Activated CD4-positive, alpha-beta T cell treated with anti-CD3 and anti-CD28 coated beads for 36 hours (primary cell): ENCODE data around the gene TNP2. TPM values are rescaled to one million over a fixed set of nuclear protein-coding genes. Genes with fewer than 3 reads are reported as not detected.

ENCODE experiments used
- ATAC-seq: fragments of 200-7000 bp; cut with Tn5 transposase; one replicate; pipeline ENCODE4 v1.10.0; 2021; ENCODE audit warnings: mild to moderate bottlenecking, moderate library complexity
- CTCF ChIA-PET: fragments of 350-600 bp; sonication (Branson Sonifier 250); formaldehyde crosslinking; loops from one replicate; lab custom pipeline; 2021; ENCODE audit warnings: antibody characterized with exemption; lab: Charles Lee
- POLR2A ChIA-PET: fragments of 350-600 bp; sonication (Branson Sonifier 250); formaldehyde crosslinking; loops from one replicate; lab custom pipeline; 2021; ENCODE audit warnings: antibody characterized with exemption, inconsistent platforms; lab: Charles Lee
- DNase-seq: peaks from one replicate; pipeline ENCODE4 v3.0.0-alpha.2; 2020
- H3K27ac Mint-ChIP-seq: one replicate; pipeline ENCODE4 v1.8.0; 2021; ENCODE audit warnings: mixed read lengths
- H3K27me3 Mint-ChIP-seq: one replicate; pipeline ENCODE4 v1.8.0; 2021; ENCODE audit warnings: mixed read lengths
- H3K36me3 Mint-ChIP-seq: one replicate; pipeline ENCODE4 v1.8.0; 2021; ENCODE audit warnings: low read depth, mixed read lengths
- H3K4me1 Mint-ChIP-seq: one replicate; pipeline ENCODE4 v1.8.0; 2021; ENCODE audit warnings: mixed read lengths
- H3K4me3 Mint-ChIP-seq: one replicate; pipeline ENCODE4 v1.8.0; 2021; ENCODE audit warnings: mild to moderate bottlenecking, moderate library complexity, mixed read lengths
- H3K9me3 Mint-ChIP-seq: one replicate; pipeline ENCODE4 v1.8.0; 2021; ENCODE audit warnings: low read depth, mixed read lengths
- intact Hi-C, 2 experiments: fragments of 100-400 bp; cut with DNase I in 1 of 2; cut with micrococcal nuclease in 1 of 2; formaldehyde crosslinking; loops; one replicate each; pipeline versions ENCODE4 v1.14.2 to v1.15.1; 2022 to 2024; cut with DNase I, micrococcal nuclease
- total RNA-seq, 2 experiments: library from RNA; stranded (reverse); gene quantifications; one replicate each; pipeline ENCODE4 v1.2.3, GENCODE V29; 2021

Gene TNP2
- total RNA-seq, 2 experiments from 2014 or later, result not detected

DNA sequence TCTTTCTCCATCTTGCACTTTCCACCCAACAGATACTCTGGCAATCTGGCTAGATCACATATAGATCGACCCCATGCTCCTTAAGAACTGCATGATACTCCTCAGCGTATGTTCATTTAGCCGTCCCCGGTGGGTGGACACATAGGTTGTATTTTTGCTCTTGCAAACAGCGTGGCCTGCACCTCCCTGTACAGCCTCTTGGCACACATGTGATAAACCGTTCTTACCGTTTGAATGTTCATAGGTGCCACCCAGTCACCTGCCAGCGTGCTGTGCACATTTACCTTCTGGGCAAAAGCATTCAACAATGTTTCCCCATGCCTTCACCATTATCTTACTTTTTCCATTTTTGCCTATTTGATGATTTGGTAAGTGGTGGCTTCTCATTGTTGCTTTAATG lies 6.2 kb downstream of the TNP2 start:
- Mint-ChIP-seq H3K4me1 (peaks cover 44% of the 10 kb centered on the region), H3K9me3 (no peaks in the 10 kb centered on the region), H3K36me3 (no peaks in the 10 kb centered on the region), H3K27me3 (no peaks in the 10 kb centered on the region), H3K27ac (peak overlapping the region; percentile 90), H3K4me3 (no peak overlapping the region)
- no peak for DNase-seq
- CTCF ChIA-PET, result interaction anchor here (0.5 to 1.9 kb wide), 7 partner anchors 92 to 299 kb away, joined by 3 to 11 read pairs (median 4); no protein-coding TSS in a partner anchor
- POLR2A ChIA-PET, result interaction anchor here (0.9 to 1.2 kb wide), 5 partner anchors 7 to 168 kb away, joined by 3 to 8 read pairs (median 5); partner anchors contain the start of gene SOCS1
- intact Hi-C loops, result loop anchor here in 1 of 2 experiments (5.0 kb wide), 1 partner anchor 49 kb away; no protein-coding TSS in a partner anchor
- ATAC-seq, result no peak

DNA sequence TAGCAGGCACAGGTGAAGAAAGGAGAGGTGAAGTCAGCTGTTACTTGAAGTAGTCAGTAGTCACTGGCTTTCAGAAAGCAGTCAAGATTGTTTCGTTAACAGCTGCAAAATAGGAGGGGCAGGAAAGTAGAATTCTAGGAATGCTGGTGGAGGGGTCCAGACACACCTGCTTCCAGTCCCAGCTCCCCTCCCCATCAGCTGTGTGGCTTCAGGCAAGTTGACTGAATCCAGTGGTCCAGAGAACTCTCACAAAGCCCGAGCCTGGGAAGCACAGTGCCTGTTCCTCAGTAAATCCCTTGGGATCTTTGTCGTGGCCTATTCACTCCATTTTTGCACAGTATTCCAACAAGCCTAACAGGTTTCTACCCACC lies 8.5 kb downstream of the TNP2 start:
- ATAC-seq (no peak), DNase-seq (no peak)
- Mint-ChIP-seq H3K4me1 (peaks cover 54% of the 10 kb centered on the region), H3K27ac (no peak overlapping the region), H3K4me3 (no peak overlapping the region), H3K36me3 (peaks cover 2% of the 10 kb centered on the region), H3K9me3 (no peaks in the 10 kb centered on the region), H3K27me3 (no peaks in the 10 kb centered on the region)
- intact Hi-C loops, result loop anchor here in 1 of 2 experiments (5.0 kb wide), 1 partner anchor 52 kb away; no protein-coding TSS in a partner anchor
- ChIA-PET POLR2A (no interaction called here), CTCF (interaction anchor here (0.6 to 1.5 kb wide), 4 partner anchors 73 to 275 kb away, joined by 3 to 5 read pairs (median 3); no protein-coding TSS in a partner anchor)

- Mint-ChIP-seq H3K36me3 (peaks cover 6% of the 10 kb centered on the region), H3K4me3 (no peak overlapping the region), H3K4me1 (peaks cover 53% of the 10 kb centered on the region), H3K27ac (peak overlapping the region; percentile 5), H3K9me3 (no peaks in the 10 kb centered on the region), H3K27me3 (no peaks in the 10 kb centered on the region)
- DNase-seq (no peak), ATAC-seq (no peak)
- ChIA-PET CTCF (interaction anchor here (0.6 to 1.9 kb wide), 8 partner anchors 38 to 303 kb away, joined by 3 to 5 read pairs (median 4); no protein-coding TSS in a partner anchor), POLR2A (no interaction called here)
- intact Hi-C loops, result loop anchor here (5.0 kb wide), 5 partner anchors 37 to 522 kb away; partner anchors contain the start of gene TXNDC11 (in 1 of the 2)
Observed at GRCh38 chr16:11259655-11260595, 9.2 kb downstream of the TNP2 start.

DNA sequence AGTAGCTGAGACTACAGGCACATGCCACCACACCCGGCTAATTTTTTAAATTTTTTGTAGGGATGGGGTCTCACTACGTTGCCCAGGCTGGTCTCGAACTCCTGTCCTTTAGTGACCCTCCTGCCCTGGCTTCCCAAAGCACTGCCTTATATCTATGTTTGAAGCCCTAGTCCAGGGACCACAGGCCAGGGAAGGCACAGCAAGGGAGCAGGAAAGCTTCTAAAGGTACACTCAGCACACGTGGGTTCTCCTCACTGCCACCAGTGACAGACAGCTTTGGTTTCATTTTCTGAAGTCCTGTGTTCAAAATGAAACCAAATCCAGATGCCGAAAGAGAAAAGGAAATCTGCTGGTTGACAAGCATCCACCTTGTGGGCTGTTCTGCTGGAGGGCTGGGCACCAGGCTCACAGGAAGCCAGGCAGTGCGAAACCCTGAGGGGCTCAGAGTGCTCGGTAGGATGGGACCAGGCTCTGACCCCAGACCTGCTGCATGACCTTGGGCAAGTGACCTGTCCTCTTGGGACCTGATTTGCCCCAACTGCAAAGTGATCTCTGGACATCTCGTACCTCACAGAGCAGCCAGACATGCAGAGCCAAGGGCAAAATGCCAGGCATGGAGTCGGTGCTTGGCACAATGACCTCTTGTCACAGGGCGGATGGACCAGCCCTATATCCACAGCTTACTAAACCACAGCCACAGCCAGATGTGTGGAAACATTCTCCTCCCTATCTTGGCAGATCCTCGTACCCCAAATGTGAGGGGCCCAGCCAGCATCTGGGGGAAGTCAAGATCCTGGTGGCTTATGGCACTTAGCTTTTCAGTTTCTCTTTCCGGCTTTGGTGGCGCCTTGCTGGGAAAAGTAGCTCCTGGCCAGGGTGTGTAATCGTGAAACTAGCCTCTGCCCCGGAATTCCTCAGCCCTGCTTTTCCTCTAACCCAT lies 10.3 kb downstream of the TNP2 start:
- ATAC-seq (peak; percentile 18), DNase-seq (peak; percentile 65)
- intact Hi-C loops, result loop anchor here (5.0 kb wide), 4 partner anchors 38 to 523 kb away; partner anchors contain the start of gene TXNDC11 (in 1 of the 2)
- Mint-ChIP-seq H3K27me3 (no peaks in the 10 kb centered on the region), H3K27ac (peak overlapping the region; percentile 51), H3K4me1 (peaks cover 42% of the 10 kb centered on the region), H3K36me3 (peaks cover 16% of the 10 kb centered on the region), H3K9me3 (no peaks in the 10 kb centered on the region), H3K4me3 (peak overlapping the region; percentile 37)
- ChIA-PET CTCF (interaction anchor here (0.5 to 2.4 kb wide), 17 partner anchors 26 to 455 kb away, joined by 3 to 18 read pairs (median 4); no protein-coding TSS in a partner anchor), POLR2A (interaction anchor here (1.2 kb wide), 1 partner anchor 34 kb away, joined by 3 read pairs; no protein-coding TSS in a partner anchor)

DNA sequence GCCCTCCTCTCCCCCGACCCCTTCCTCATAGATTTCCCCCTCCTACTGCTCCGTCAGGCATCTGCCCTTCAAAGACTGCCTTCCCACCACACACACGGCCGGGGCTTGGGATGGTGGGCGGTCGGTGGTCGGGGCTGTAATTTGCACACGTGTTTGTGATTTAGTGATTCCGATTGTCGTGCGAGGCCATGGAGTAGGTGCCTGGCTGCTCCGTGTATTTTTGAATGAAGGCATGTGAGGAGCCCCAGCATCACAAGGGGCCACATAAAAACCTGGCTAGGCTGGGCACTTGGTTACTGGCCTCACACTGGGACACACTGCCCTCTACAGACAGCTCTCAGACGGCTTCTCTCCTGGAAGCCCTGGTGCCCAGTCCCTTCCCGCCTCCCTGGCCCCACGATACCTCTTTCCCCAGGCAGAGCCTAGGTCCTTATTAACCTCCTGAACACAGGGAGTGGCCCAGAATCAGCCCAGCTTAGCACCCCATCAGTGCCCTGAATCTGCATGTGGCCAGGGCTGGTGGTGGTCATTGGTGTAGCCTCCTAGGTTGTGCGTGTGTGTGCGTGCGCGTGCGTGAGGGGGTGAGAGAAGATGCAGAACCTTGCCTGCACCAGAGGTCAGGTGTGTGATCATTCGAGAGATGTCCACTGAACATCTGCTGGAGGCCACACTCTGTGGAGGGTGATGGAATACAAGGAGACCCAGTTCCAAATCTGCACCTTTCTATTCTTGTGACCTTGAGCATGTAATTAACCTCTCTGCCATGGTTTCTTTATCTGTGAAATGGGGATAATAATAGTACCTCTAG lies 11.8 kb downstream of the TNP2 start:
- Mint-ChIP-seq H3K4me1 (peaks cover 36% of the 10 kb centered on the region), H3K27ac (peak overlapping the region; percentile 98), H3K9me3 (no peaks in the 10 kb centered on the region), H3K27me3 (no peaks in the 10 kb centered on the region), H3K36me3 (peaks cover 31% of the 10 kb centered on the region), H3K4me3 (peak overlapping the region; percentile 98)
- DNase-seq, result peak; percentile 82
- intact Hi-C loops, result loop anchor here (1.0 to 5.0 kb wide), 6 partner anchors 40 to 525 kb away; partner anchors contain the start of gene TXNDC11 (in 1 of the 2)
- ATAC-seq, result peak; percentile 24
- ChIA-PET CTCF (interaction anchor here (0.6 to 2.4 kb wide), 16 partner anchors 10 to 303 kb away, joined by 3 to 18 read pairs (median 4); no protein-coding TSS in a partner anchor), POLR2A (interaction anchor here (2.8 to 4.5 kb wide), 4 partner anchors 33 to 292 kb away, joined by 8 to 79 read pairs (median 37); no protein-coding TSS in a partner anchor)

GRCh38 chr16:11256661-11257130 lies 12.4 kb downstream of the TNP2 start:
- intact Hi-C loops, result loop anchor here (1.0 to 5.0 kb wide), 15 partner anchors 23 to 526 kb away; partner anchors contain the start of genes CLEC16A (in 1 of the 2), RMI2 (in 1 of the 2) and TXNDC11 (in 1 of the 2)
- Mint-ChIP-seq H3K27me3 (no peaks in the 10 kb centered on the region), H3K9me3 (no peaks in the 10 kb centered on the region), H3K4me3 (peak overlapping the region; percentile 98), H3K36me3 (peaks cover 37% of the 10 kb centered on the region), H3K27ac (peak overlapping the region; percentile 98), H3K4me1 (peaks cover 41% of the 10 kb centered on the region)
- POLR2A ChIA-PET, result interaction anchor here (0.7 to 4.5 kb wide), 18 partner anchors 9 to 299 kb away, joined by 3 to 79 read pairs (median 8); no protein-coding TSS in a partner anchor
- CTCF ChIA-PET, result interaction anchor here (0.7 to 3.5 kb wide), 18 partner anchors 9 to 302 kb away, joined by 3 to 34 read pairs (median 4); no protein-coding TSS in a partner anchor
- no peak for ATAC-seq
- peak; percentile 65 for DNase-seq

GRCh38 chr16:11255737-11256660 lies 13.1 kb downstream of the TNP2 start, which contains the start of gene SOCS1:
SOCS1 (minus strand) TSS chr16:11256204; CDS start chr16:11255478, 726 bp downstream.
- intact Hi-C loops, result loop anchor here (1.0 to 5.0 kb wide), 16 partner anchors 23 to 526 kb away; partner anchors contain the start of genes CLEC16A (in 1 of the 2), RMI2 (in 1 of the 2) and TXNDC11 (in 1 of the 2)
- H3K36me3 Mint-ChIP-seq, result peaks cover 40% of the 10 kb centered on the region
- H3K27me3 Mint-ChIP-seq, result no peaks in the 10 kb centered on the region
- ATAC-seq, result peak; percentile 54
- ChIA-PET CTCF (interaction anchor here (0.6 to 3.5 kb wide), 29 partner anchors 8 to 298 kb away, joined by 3 to 34 read pairs (median 4); no protein-coding TSS in a partner anchor), POLR2A (interaction anchor here (0.5 to 4.5 kb wide), 30 partner anchors 8 to 487 kb away, joined by 3 to 79 read pairs (median 6); partner anchors contain the start of gene TXNDC11)
- peak within 1 kb of the TSS; percentile 98 for H3K27ac Mint-ChIP-seq
- H3K4me1 Mint-ChIP-seq, result peaks cover 46% of the 10 kb centered on the region
- no peaks in the 10 kb centered on the region for H3K9me3 Mint-ChIP-seq
- peak within 1 kb of the TSS; percentile 98 for H3K4me3 Mint-ChIP-seq
- peak; percentile 94 for DNase-seq

DNA sequence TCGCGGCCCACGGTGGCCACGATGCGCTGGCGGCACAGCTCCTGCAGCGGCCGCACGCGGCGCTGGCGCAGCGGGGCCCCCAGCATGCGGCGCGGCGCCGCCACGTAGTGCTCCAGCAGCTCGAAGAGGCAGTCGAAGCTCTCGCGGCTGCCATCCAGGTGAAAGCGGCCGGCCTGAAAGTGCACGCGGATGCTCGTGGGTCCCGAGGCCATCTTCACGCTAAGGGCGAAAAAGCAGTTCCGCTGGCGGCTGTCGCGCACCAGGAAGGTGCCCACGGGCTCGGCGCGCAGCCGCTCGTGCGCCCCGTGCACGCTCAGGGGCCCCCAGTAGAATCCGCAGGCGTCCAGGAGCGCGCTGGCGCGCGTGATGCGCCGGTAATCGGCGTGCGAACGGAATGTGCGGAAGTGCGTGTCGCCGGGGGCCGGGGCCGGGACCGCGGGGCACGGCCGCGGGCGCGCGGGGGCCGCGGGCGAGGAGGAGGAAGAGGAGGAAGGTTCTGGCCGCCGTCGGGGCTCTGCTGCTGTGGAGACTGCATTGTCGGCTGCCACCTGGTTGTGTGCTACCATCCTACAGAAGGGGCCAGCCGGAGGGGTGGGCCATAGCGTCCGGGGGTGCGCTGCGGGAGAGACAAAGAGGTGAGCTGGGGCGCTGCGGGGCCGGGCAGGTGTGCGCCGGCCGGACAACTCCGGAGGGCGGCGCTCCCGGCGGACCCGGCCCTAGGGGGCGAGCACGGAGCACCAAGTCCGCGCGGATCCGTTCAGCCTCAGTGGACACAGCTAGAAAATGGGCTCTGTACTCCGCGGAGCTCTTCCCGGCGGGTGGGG lies 14.0 kb downstream of the TNP2 start:
- ATAC-seq, result no peak
- ChIA-PET POLR2A (interaction anchor here (0.5 to 4.5 kb wide), 27 partner anchors 8 to 488 kb away, joined by 3 to 79 read pairs (median 6); partner anchors contain the start of gene TXNDC11), CTCF (interaction anchor here (0.7 to 3.5 kb wide), 15 partner anchors 30 to 301 kb away, joined by 3 to 34 read pairs (median 5); no protein-coding TSS in a partner anchor)
- no peaks in the 10 kb centered on the region for H3K9me3 Mint-ChIP-seq
- H3K4me3 Mint-ChIP-seq, result peak overlapping the region; percentile 87
- H3K36me3 Mint-ChIP-seq, result peaks cover 49% of the 10 kb centered on the region
- DNase-seq, result peak; percentile 76
- H3K4me1 Mint-ChIP-seq, result peaks cover 54% of the 10 kb centered on the region
- intact Hi-C loops, result loop anchor here (1.0 to 5.0 kb wide), 6 partner anchors 42 to 527 kb away; partner anchors contain the start of gene TXNDC11 (in 1 of the 2)
- H3K27me3 Mint-ChIP-seq, result no peaks in the 10 kb centered on the region
- peak overlapping the region; percentile 95 for H3K27ac Mint-ChIP-seq
